Liver (tissue), 9 donors: ENCODE data around the gene PPP2R5C. TPM values are rescaled to one million over a fixed set of nuclear protein-coding genes. Genes with fewer than 3 reads are reported as not detected.

ENCODE experiments used
- DNase-seq: peaks from one replicate; pipeline ENCODE4 v3.0.0-alpha.2; 2017; ENCODE audit warnings: low spot score
- H3K27ac ChIP-seq, 2 donors: one replicate each; pipeline ENCODE4 v1.7.0; 2013; ENCODE audit warnings: inconsistent platforms in 2 of 2, low read length in 2 of 2, control low read depth in 1 of 2, low read depth in 1 of 2, mild to moderate bottlenecking in 1 of 2
- H3K27me3 ChIP-seq, 4 donors: one replicate each; pipeline versions ENCODE4 v1.6.1 to v1.7.0; 2013; ENCODE audit warnings: low read length in 3 of 4, inconsistent platforms in 1 of 4, mild to moderate bottlenecking in 1 of 4, moderate library complexity in 1 of 4; ENCODE audit not compliant: control insufficient read depth in 4 of 4, insufficient read depth in 4 of 4
- H3K36me3 ChIP-seq, 4 donors: one replicate each; pipeline versions ENCODE4 v1.6.1 to v1.7.0; 2013; ENCODE audit warnings: low read length in 3 of 4, mild to moderate bottlenecking in 3 of 4, low read depth in 1 of 4, moderate library complexity in 1 of 4; ENCODE audit not compliant: control insufficient read depth in 4 of 4, insufficient read depth in 3 of 4
- H3K4me1 ChIP-seq, 4 donors: one replicate each; pipeline versions ENCODE4 v1.6.1 to v1.7.0; 2013; ENCODE audit warnings: low read length in 3 of 4, mild to moderate bottlenecking in 3 of 4, moderate library complexity in 1 of 4; ENCODE audit not compliant: control insufficient read depth in 4 of 4, insufficient read depth in 4 of 4
- H3K4me3 ChIP-seq, 3 donors: one replicate each; pipeline versions ENCODE4 v1.6.1 to v1.7.0; 2013; ENCODE audit warnings: low read length in 3 of 3, control low read depth in 1 of 3, low read depth in 1 of 3, mild to moderate bottlenecking in 1 of 3
- H3K9ac ChIP-seq, 2 donors: one replicate each; pipeline ENCODE4 v1.7.0; 2013; ENCODE audit warnings: low read length in 2 of 2, mild to moderate bottlenecking in 2 of 2, moderate library complexity in 2 of 2, control low read depth in 1 of 2, low read depth in 1 of 2
- H3K9me3 ChIP-seq, 4 donors: one replicate each; pipeline versions ENCODE4 v1.6.1 to v1.7.0; 2013; ENCODE audit warnings: low read length in 3 of 4; ENCODE audit not compliant: control insufficient read depth in 4 of 4
- EGR1 ChIP-seq, 2 donors: IDR thresholded peaks; 2 replicates each; pipeline ENCODE4 v1.6.1; 2016 to 2018; ENCODE audit warnings: antibody characterized with exemption in 2 of 2, low read depth in 2 of 2
- FOXA1 ChIP-seq: IDR thresholded peaks from 2 replicates; pipeline ENCODE4 v1.6.1; 2016; ENCODE audit warnings: antibody characterized with exemption
- FOXA2 ChIP-seq: IDR thresholded peaks from 2 replicates; pipeline ENCODE4 v1.6.1; 2016; ENCODE audit warnings: antibody characterized with exemption
- GABPA ChIP-seq, 2 donors: IDR thresholded peaks in 1 of 2; conservative IDR thresholded peaks in 1 of 2; 2 replicates each; pipeline ENCODE4 v1.6.1; 2016; ENCODE audit warnings: antibody characterized with exemption in 2 of 2, mild to moderate bottlenecking in 1 of 2, moderate library complexity in 1 of 2
- HNF4A ChIP-seq, 2 donors: conservative IDR thresholded peaks; 2 replicates each; pipeline ENCODE4 v1.6.1; 2016; ENCODE audit warnings: antibody characterized with exemption in 2 of 2, mild to moderate bottlenecking in 2 of 2
- JUND ChIP-seq, 2 donors: IDR thresholded peaks; 2 replicates each; pipeline ENCODE4 v1.6.1; 2016; ENCODE audit warnings: antibody characterized with exemption in 2 of 2
- RAD21 ChIP-seq, 2 donors: IDR thresholded peaks; 2 replicates each; pipeline ENCODE4 v1.6.1; 2016; ENCODE audit warnings: antibody characterized with exemption in 2 of 2, mild to moderate bottlenecking in 2 of 2
- RXRA ChIP-seq, 2 donors: IDR thresholded peaks; 2 replicates each; pipeline ENCODE4 v1.6.1; 2017 to 2018; ENCODE audit warnings: antibody characterized with exemption in 2 of 2, mild to moderate bottlenecking in 1 of 2
- TAF1 ChIP-seq: conservative IDR thresholded peaks from 2 replicates; pipeline ENCODE4 v1.6.1; 2016; ENCODE audit warnings: antibody characterized with exemption, mild to moderate bottlenecking
- YY1 ChIP-seq: IDR thresholded peaks from 2 replicates; pipeline ENCODE4 v1.6.1; 2016; ENCODE audit warnings: antibody characterized with exemption, mild to moderate bottlenecking
- WGBS: extraction: QIAGEN DNeasy Blood & Tissue Kit; methylation state at CpG from one replicate; pipeline ENCODE4 v1.1.7; 2013; 5-methylcytosine and 5-hydroxymethylcytosine counted together
- polyA plus RNA-seq, 2 donors: library from polyadenylated mRNA; stranded (reverse) in 1 of 2; unstranded in 1 of 2; fragments of 200-250 nt in 1 of 2; fragments of >200 nt in 1 of 2; fragmentation: Nextera tagmentation in 1 of 2; extraction: Ambion mirVana in 1 of 2; gene quantifications; one replicate each; pipeline versions ENCODE4 v1.2.1 to v1.2.3, GENCODE V29; 2013 to 2015
- total RNA-seq, 2 donors: library from RNA; depleted of rRNA; stranded (reverse); fragments of >200 nt; gene quantifications; one replicate each; pipeline ENCODE4 v1.2.3, GENCODE V29; 2014
- TF ChIP-seq, protein P1 (sequence below): IDR thresholded peaks from 2 replicates; pipeline ENCODE4 v1.6.1; 2016; ENCODE audit warnings: antibody characterized with exemption, mild to moderate bottlenecking
- TF ChIP-seq, protein P2 (sequence below): IDR thresholded peaks from 2 replicates; pipeline ENCODE4 v1.6.1; 2016; ENCODE audit warnings: antibody characterized with exemption
- TF ChIP-seq, protein P3 (sequence below): IDR thresholded peaks from 2 replicates; pipeline ENCODE4 v1.6.1; 2016; ENCODE audit warnings: antibody characterized with exemption
- TF ChIP-seq, protein P4 (sequence below): IDR thresholded peaks from 2 replicates; pipeline ENCODE4 v1.6.1; 2016; ENCODE audit warnings: antibody characterized with exemption
- TF ChIP-seq, protein P5 (sequence below): fragments of 150-350 bp; IDR thresholded peaks from 2 replicates; pipeline ENCODE4 v1.5.1; 2017; ENCODE audit warnings: improper control_type of control experiment, low read depth, low read length; ENCODE audit not compliant: missing input control
- donor health status: healthy.
- donor health status: healthy.
- donor health status: healthy.
- donor health status: healthy.
- donor health status: healthy.

Gene PPP2R5C
- total and polyA plus RNA-seq, 4 donors, result 33.5 to 52.3 (median 43.9) TPM

DNA sequence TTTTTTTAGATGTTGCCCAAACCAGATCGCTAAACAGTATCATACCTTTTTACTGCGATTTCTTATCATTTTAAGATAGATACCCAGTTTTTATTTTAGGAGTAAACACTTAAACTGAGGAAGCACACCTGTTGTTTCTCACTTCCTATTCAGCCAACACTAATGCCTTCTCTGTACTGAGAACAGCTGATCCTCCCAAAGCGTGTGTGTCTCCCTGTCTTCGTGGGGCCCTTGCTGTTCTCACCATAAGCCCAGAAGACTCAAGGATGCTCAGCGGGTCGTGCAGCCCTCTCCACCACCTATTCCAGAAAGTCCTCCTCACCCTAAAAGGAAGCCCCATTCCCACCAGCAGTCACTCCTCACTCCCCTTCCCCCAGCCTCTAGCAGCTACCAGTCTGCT is 14.8 kb downstream of the PPP2R5C start:
- Histone ChIP-seq H3K4me3 (no peak overlapping the region), H3K36me3 (no peaks in the 10 kb centered on the region), H3K27me3 (peaks cover 0 to 2% (median 0%) of the 10 kb centered on the region in 4 donors), H3K9ac (no peak overlapping the region), H3K4me1 (peaks cover 3 to 9% (median 5%) of the 10 kb centered on the region in 4 donors), H3K9me3 (no peaks in the 10 kb centered on the region), H3K27ac (no peak overlapping the region)
- TF ChIP-seq, protein P1, sequence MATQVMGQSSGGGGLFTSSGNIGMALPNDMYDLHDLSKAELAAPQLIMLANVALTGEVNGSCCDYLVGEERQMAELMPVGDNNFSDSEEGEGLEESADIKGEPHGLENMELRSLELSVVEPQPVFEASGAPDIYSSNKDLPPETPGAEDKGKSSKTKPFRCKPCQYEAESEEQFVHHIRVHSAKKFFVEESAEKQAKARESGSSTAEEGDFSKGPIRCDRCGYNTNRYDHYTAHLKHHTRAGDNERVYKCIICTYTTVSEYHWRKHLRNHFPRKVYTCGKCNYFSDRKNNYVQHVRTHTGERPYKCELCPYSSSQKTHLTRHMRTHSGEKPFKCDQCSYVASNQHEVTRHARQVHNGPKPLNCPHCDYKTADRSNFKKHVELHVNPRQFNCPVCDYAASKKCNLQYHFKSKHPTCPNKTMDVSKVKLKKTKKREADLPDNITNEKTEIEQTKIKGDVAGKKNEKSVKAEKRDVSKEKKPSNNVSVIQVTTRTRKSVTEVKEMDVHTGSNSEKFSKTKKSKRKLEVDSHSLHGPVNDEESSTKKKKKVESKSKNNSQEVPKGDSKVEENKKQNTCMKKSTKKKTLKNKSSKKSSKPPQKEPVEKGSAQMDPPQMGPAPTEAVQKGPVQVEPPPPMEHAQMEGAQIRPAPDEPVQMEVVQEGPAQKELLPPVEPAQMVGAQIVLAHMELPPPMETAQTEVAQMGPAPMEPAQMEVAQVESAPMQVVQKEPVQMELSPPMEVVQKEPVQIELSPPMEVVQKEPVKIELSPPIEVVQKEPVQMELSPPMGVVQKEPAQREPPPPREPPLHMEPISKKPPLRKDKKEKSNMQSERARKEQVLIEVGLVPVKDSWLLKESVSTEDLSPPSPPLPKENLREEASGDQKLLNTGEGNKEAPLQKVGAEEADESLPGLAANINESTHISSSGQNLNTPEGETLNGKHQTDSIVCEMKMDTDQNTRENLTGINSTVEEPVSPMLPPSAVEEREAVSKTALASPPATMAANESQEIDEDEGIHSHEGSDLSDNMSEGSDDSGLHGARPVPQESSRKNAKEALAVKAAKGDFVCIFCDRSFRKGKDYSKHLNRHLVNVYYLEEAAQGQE, result no peak
- TF ChIP-seq EGR1 (IDR thresholded peaks at IDR 0.05; ENCODE audit: low read depth in 2 of 2) (no peak), FOXA2 (no peak), HNF4A (conservative IDR thresholded peaks at IDR 0.05) (no peak), YY1 (no peak), GABPA (IDR thresholded peaks at IDR 0.05 in 1 of 2, conservative IDR thresholded peaks at IDR 0.05 in 1 of 2) (no peak), JUND (IDR thresholded peaks at IDR 0.05) (no peak)
- 89% methylated on average over 6 of the region's 6 CpGs for WGBS
- DNase-seq, result no peak

DNA sequence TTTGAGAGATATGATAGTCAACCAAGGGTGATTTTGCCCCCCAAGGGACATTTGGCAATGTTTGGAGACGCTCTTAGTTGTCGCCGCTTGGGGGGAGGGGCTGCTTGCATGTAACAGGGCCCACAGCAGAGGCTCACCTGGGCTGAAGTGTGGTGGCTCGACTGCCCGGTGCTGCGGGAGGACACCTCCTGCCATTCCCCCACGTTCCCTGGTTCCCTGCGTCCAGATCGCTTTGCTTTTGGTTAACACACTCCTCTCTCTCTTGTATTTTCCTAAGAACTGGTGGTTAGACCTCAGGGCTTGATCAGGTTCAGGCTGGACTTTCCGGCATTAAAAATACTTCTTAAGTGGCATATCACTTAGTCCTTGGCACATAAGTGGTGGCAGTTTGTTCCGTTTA is 18.9 kb downstream of the PPP2R5C start:
- no peak overlapping the region for H3K9ac ChIP-seq
- 84% methylated on average over 11 of the region's 11 CpGs for WGBS
- H3K27me3 ChIP-seq, result peaks cover 0 to 2% (median 0%) of the 10 kb centered on the region in 4 donors
- TF ChIP-seq, protein P2, sequence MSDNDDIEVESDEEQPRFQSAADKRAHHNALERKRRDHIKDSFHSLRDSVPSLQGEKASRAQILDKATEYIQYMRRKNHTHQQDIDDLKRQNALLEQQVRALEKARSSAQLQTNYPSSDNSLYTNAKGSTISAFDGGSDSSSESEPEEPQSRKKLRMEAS, result no peak
- no peaks in the 10 kb centered on the region for H3K9me3 ChIP-seq
- DNase-seq, result no peak
- no peak overlapping the region for H3K4me3 ChIP-seq
- no peak overlapping the region for H3K27ac ChIP-seq
- peaks cover 3 to 9% (median 5%) of the 10 kb centered on the region in 4 donors for H3K4me1 ChIP-seq
- H3K36me3 ChIP-seq, result no peaks in the 10 kb centered on the region

DNA sequence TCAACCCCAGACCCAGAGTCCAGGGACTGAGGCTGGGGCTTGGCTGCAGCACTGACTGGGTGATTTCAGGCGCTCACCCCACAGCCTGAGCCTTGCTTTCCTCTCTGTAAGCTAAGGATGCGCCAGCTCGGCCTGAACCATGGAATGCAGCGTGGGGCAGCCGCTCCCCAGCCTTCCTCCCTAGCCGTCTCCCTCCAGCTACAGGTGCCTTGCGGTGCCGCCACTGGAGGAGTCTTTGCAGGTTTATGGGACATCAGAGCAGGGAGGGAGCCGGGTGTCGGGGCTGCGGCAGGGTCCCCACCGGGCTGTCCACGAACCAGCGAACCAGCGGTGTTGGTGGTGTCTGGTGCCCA is 19.4 kb downstream of the PPP2R5C start:
- Histone ChIP-seq H3K36me3 (no peaks in the 10 kb centered on the region), H3K9ac (no peak overlapping the region), H3K4me1 (peaks cover 3 to 9% (median 5%) of the 10 kb centered on the region in 4 donors), H3K9me3 (no peaks in the 10 kb centered on the region), H3K27ac (no peak overlapping the region), H3K27me3 (peaks cover 0 to 2% (median 0%) of the 10 kb centered on the region in 4 donors), H3K4me3 (peak overlapping the region in 2 of 3 donors; percentile 32 to 64)
- no peak for DNase-seq
- WGBS, result 32% methylated on average over 15 of the region's 15 CpGs
- TF ChIP-seq, protein P2, result no peak
- no peak for TF ChIP-seq RXRA (IDR thresholded peaks at IDR 0.05)
- TF ChIP-seq GABPA (IDR thresholded peaks at IDR 0.05 in 1 of 2, conservative IDR thresholded peaks at IDR 0.05 in 1 of 2), result no peak
- TF ChIP-seq, protein P3, sequence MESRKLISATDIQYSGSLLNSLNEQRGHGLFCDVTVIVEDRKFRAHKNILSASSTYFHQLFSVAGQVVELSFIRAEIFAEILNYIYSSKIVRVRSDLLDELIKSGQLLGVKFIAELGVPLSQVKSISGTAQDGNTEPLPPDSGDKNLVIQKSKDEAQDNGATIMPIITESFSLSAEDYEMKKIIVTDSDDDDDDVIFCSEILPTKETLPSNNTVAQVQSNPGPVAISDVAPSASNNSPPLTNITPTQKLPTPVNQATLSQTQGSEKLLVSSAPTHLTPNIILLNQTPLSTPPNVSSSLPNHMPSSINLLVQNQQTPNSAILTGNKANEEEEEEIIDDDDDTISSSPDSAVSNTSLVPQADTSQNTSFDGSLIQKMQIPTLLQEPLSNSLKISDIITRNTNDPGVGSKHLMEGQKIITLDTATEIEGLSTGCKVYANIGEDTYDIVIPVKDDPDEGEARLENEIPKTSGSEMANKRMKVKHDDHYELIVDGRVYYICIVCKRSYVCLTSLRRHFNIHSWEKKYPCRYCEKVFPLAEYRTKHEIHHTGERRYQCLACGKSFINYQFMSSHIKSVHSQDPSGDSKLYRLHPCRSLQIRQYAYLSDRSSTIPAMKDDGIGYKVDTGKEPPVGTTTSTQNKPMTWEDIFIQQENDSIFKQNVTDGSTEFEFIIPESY, result no peak
- TF ChIP-seq, protein P4, sequence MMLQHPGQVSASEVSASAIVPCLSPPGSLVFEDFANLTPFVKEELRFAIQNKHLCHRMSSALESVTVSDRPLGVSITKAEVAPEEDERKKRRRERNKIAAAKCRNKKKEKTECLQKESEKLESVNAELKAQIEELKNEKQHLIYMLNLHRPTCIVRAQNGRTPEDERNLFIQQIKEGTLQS, result no peak
- TF ChIP-seq JUND (IDR thresholded peaks at IDR 0.05), result no peak
- no peak for TF ChIP-seq RAD21 (IDR thresholded peaks at IDR 0.05)
- TF ChIP-seq, protein P5, sequence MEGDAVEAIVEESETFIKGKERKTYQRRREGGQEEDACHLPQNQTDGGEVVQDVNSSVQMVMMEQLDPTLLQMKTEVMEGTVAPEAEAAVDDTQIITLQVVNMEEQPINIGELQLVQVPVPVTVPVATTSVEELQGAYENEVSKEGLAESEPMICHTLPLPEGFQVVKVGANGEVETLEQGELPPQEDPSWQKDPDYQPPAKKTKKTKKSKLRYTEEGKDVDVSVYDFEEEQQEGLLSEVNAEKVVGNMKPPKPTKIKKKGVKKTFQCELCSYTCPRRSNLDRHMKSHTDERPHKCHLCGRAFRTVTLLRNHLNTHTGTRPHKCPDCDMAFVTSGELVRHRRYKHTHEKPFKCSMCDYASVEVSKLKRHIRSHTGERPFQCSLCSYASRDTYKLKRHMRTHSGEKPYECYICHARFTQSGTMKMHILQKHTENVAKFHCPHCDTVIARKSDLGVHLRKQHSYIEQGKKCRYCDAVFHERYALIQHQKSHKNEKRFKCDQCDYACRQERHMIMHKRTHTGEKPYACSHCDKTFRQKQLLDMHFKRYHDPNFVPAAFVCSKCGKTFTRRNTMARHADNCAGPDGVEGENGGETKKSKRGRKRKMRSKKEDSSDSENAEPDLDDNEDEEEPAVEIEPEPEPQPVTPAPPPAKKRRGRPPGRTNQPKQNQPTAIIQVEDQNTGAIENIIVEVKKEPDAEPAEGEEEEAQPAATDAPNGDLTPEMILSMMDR, result no peak
- no peak for TF ChIP-seq YY1
- TF ChIP-seq TAF1, result no peak
- no peak for TF ChIP-seq FOXA2
- TF ChIP-seq FOXA1, result no peak
- TF ChIP-seq, protein P1, result no peak
